HEK293 (cell line): ENCODE measurements around the gene PPP5C.
A peak's percentile ranks its signal among the peaks of the same experiment; 100 is the strongest.

ENCODE experiments used
- AEBP2 ChIP-seq: fragments of 450-650 bp; formaldehyde crosslinking; IDR thresholded peaks from 2 replicates; pipeline ENCODE4 v1.5.1; 2016; ENCODE audit warnings: missing biosample characterization, missing genetic modification characterization, borderline replicate concordance
- BCL6B ChIP-seq: fragments of 450-650 bp; formaldehyde crosslinking; IDR thresholded peaks from 2 replicates; pipeline ENCODE4 v1.5.1; 2017; ENCODE audit warnings: missing biosample characterization, missing genetic modification characterization
- HOXD13 ChIP-seq: sonication (generic); formaldehyde crosslinking; IDR thresholded peaks from 2 replicates; pipeline ENCODE4 v1.8.0; 2022; ENCODE audit warnings: missing genetic modification reagents, borderline replicate concordance
- PATZ1 ChIP-seq: fragments of 450-650 bp; formaldehyde crosslinking; IDR thresholded peaks from 2 replicates; pipeline ENCODE4 v1.5.1; 2016; ENCODE audit warnings: missing biosample characterization, missing genetic modification characterization
- REPIN1 ChIP-seq: fragments of 450-650 bp; formaldehyde crosslinking; IDR thresholded peaks from 2 replicates; pipeline ENCODE4 v1.5.1; 2017; ENCODE audit warnings: missing biosample characterization, missing genetic modification characterization, low read depth
- SCRT1 ChIP-seq: fragments of 450-650 bp; formaldehyde crosslinking; IDR thresholded peaks from 2 replicates; pipeline ENCODE4 v1.5.1; 2016; ENCODE audit warnings: missing biosample characterization, missing genetic modification characterization, borderline replicate concordance
- SP7 ChIP-seq: fragments of 450-650 bp; formaldehyde crosslinking; IDR thresholded peaks from 2 replicates; pipeline ENCODE4 v1.5.1; 2016; ENCODE audit warnings: missing biosample characterization, missing genetic modification characterization
- WT1 ChIP-seq: fragments of 450-650 bp; formaldehyde crosslinking; IDR thresholded peaks from 2 replicates; pipeline ENCODE4 v1.5.1; 2016; ENCODE audit warnings: missing biosample characterization, missing genetic modification characterization
- ZBTB49 ChIP-seq: fragments of 450-650 bp; formaldehyde crosslinking; IDR thresholded peaks from 2 replicates; pipeline ENCODE4 v1.5.1; 2016; ENCODE audit warnings: missing biosample characterization, missing genetic modification characterization, low read depth
- ZIC2 ChIP-seq: fragments of 450-650 bp; formaldehyde crosslinking; IDR thresholded peaks from 2 replicates; pipeline ENCODE4 v1.5.1; 2016; ENCODE audit warnings: missing biosample characterization, missing genetic modification characterization
- ZNF114 ChIP-seq: fragments of 450-650 bp; formaldehyde crosslinking; IDR thresholded peaks from 2 replicates; pipeline ENCODE4 v1.5.0; 2017; ENCODE audit warnings: missing biosample characterization, missing genetic modification characterization
- ZNF133 ChIP-seq: fragments of 450-650 bp; formaldehyde crosslinking; IDR thresholded peaks from 2 replicates; pipeline ENCODE4 v1.5.1; 2016; ENCODE audit warnings: missing biosample characterization, missing genetic modification characterization
- ZNF140 ChIP-seq: fragments of 450-650 bp; formaldehyde crosslinking; IDR thresholded peaks from 2 replicates; pipeline ENCODE4 v1.5.1; 2016; ENCODE audit warnings: missing biosample characterization, missing genetic modification characterization
- ZNF169 ChIP-seq: fragments of 450-650 bp; formaldehyde crosslinking; IDR thresholded peaks from 2 replicates; pipeline ENCODE4 v1.5.1; 2016; ENCODE audit warnings: missing biosample characterization, missing genetic modification characterization
- ZNF174 ChIP-seq: fragments of 450-650 bp; formaldehyde crosslinking; IDR thresholded peaks from 2 replicates; pipeline ENCODE4 v1.5.0; 2017; ENCODE audit warnings: missing biosample characterization, mild to moderate bottlenecking, missing genetic modification characterization
- ZNF19 ChIP-seq: fragments of 450-650 bp; formaldehyde crosslinking; IDR thresholded peaks from 2 replicates; pipeline ENCODE4; 2016; ENCODE audit warnings: missing biosample characterization, missing genetic modification characterization, low read depth
- ZNF223 ChIP-seq: fragments of 450-650 bp; formaldehyde crosslinking; IDR thresholded peaks from 2 replicates; pipeline ENCODE4 v1.5.1; 2016; ENCODE audit warnings: missing biosample characterization, missing genetic modification characterization
- ZNF24 ChIP-seq: fragments of 450-650 bp; formaldehyde crosslinking; IDR thresholded peaks from 2 replicates; pipeline ENCODE4 v1.5.1; 2016; ENCODE audit warnings: missing biosample characterization, missing genetic modification characterization
- ZNF248 ChIP-seq: fragments of 450-650 bp; formaldehyde crosslinking; IDR thresholded peaks from 2 replicates; pipeline ENCODE4 v1.5.1; 2017; ENCODE audit warnings: missing biosample characterization, missing genetic modification characterization
- ZNF302 ChIP-seq: fragments of 450-650 bp; formaldehyde crosslinking; IDR thresholded peaks from 2 replicates; pipeline ENCODE4 v1.5.1; 2016; ENCODE audit warnings: missing biosample characterization, missing genetic modification characterization, low read depth
- ZNF362 ChIP-seq: fragments of 450-650 bp; formaldehyde crosslinking; IDR thresholded peaks from 2 replicates; pipeline ENCODE4 v1.5.1; 2016; ENCODE audit warnings: missing biosample characterization, missing genetic modification characterization
- ZNF423 ChIP-seq: fragments of 450-650 bp; formaldehyde crosslinking; IDR thresholded peaks from 2 replicates; pipeline ENCODE4 v1.5.1; 2016; ENCODE audit warnings: missing biosample characterization, missing genetic modification characterization
- ZNF426 ChIP-seq: fragments of 450-650 bp; formaldehyde crosslinking; IDR thresholded peaks from 2 replicates; pipeline ENCODE4 v1.5.1; 2017; ENCODE audit warnings: missing biosample characterization, missing genetic modification characterization, mild to moderate bottlenecking, inconsistent platforms, moderate library complexity
- ZNF433 ChIP-seq: fragments of 450-650 bp; formaldehyde crosslinking; IDR thresholded peaks from 2 replicates; pipeline ENCODE4 v1.5.1; 2016; ENCODE audit warnings: missing biosample characterization, missing genetic modification characterization, low read depth
- ZNF501 ChIP-seq: fragments of 450-650 bp; formaldehyde crosslinking; IDR thresholded peaks from 2 replicates; pipeline ENCODE4 v1.5.1; 2016; ENCODE audit warnings: missing biosample characterization, missing genetic modification characterization
- ZNF549 ChIP-seq: fragments of 450-650 bp; IDR thresholded peaks from 2 replicates; pipeline ENCODE4 v1.5.1; 2018; ENCODE audit warnings: missing biosample characterization, missing genetic modification characterization, mild to moderate bottlenecking, inconsistent platforms, moderate library complexity
- ZNF558 ChIP-seq: fragments of 450-650 bp; formaldehyde crosslinking; IDR thresholded peaks from 2 replicates; pipeline ENCODE4 v1.5.1; 2016; ENCODE audit warnings: missing biosample characterization, missing genetic modification characterization
- ZNF639 ChIP-seq: fragments of 450-650 bp; formaldehyde crosslinking; IDR thresholded peaks from 2 replicates; pipeline ENCODE4 v1.5.1; 2016; ENCODE audit warnings: missing biosample characterization, missing genetic modification characterization
- ZNF701 ChIP-seq: fragments of 450-650 bp; formaldehyde crosslinking; IDR thresholded peaks from 2 replicates; pipeline ENCODE4 v1.5.1; 2016; ENCODE audit warnings: missing biosample characterization, missing genetic modification characterization
- ZNF776 ChIP-seq: fragments of 450-650 bp; formaldehyde crosslinking; IDR thresholded peaks from 2 replicates; pipeline ENCODE4 v1.5.0; 2017; ENCODE audit warnings: missing biosample characterization, missing genetic modification characterization, borderline replicate concordance
- ZNF777 ChIP-seq: fragments of 450-650 bp; formaldehyde crosslinking; IDR thresholded peaks from 2 replicates; pipeline ENCODE4 v1.5.1; 2017; ENCODE audit warnings: missing biosample characterization, missing genetic modification characterization, borderline replicate concordance
- ZXDB ChIP-seq: fragments of 450-650 bp; formaldehyde crosslinking; IDR thresholded peaks from 2 replicates; pipeline ENCODE4 v1.5.1; 2016; ENCODE audit warnings: missing biosample characterization, missing genetic modification characterization

The PPP5C gene

GRCh38 chr19:46413262-46414031 is 66.6 kb downstream of the PPP5C start, which contains the start of gene CCDC8 (continued):
- peak; percentile 80 for TF ChIP-seq ZNF24
- peak; percentile 94 for TF ChIP-seq PATZ1 (tag by site-specific recombination)
- no peak for TF ChIP-seq ZNF114 (tag by site-specific recombination)
- TF ChIP-seq HOXD13 (CRISPR knock-in tag): no peak
- TF ChIP-seq ZNF501 (tag by site-specific recombination): peak; percentile 67
- TF ChIP-seq WT1: peak; percentile 86
- no peak for TF ChIP-seq ZNF701
- no peak for TF ChIP-seq ZNF362
- TF ChIP-seq ZNF169 (tag by site-specific recombination): no peak
- peak; percentile 72 for TF ChIP-seq BCL6B
- no peak for TF ChIP-seq ZNF248 (tag by site-specific recombination)
- no peak for TF ChIP-seq ZNF549 (tag by site-specific recombination)
- TF ChIP-seq ZNF639 (tag by site-specific recombination): peak; percentile 34; the same call in 1 of the 2 replicates
- TF ChIP-seq ZNF776 (tag by site-specific recombination): no peak
- TF ChIP-seq ZNF223 (tag by site-specific recombination): no peak
- no peak for TF ChIP-seq ZNF558 (tag by site-specific recombination)
- TF ChIP-seq ZNF777 (tag by site-specific recombination): no peak
- TF ChIP-seq ZNF133 (tag by site-specific recombination): no peak; the same call in 1 of the 2 replicates
- TF ChIP-seq AEBP2: no peak
- no peak for TF ChIP-seq ZNF140 (tag by site-specific recombination)
- no peak for TF ChIP-seq REPIN1 (tag by site-specific recombination)
- no peak for TF ChIP-seq ZNF426 (tag by site-specific recombination)
- TF ChIP-seq ZNF423 (tag by site-specific recombination): no peak
- TF ChIP-seq ZNF174 (tag by site-specific recombination): no peak
- no peak for TF ChIP-seq ZBTB49 (tag by site-specific recombination)
- TF ChIP-seq SCRT1: no peak
- TF ChIP-seq ZNF433 (tag by site-specific recombination): no peak
- peak; percentile 85 for TF ChIP-seq SP7 (tag by site-specific recombination)
- no peak for TF ChIP-seq ZNF302 (tag by site-specific recombination)
- no peak for TF ChIP-seq ZNF19
- peak; percentile 91 for TF ChIP-seq ZXDB (tag by site-specific recombination)
- peak; percentile 67 for TF ChIP-seq ZIC2
